Cardiac fibroblast (primary cell): ENCODE data around the gene DEFB129.

Source experiments
- DNase-seq, 2 donors: peaks; one replicate each; pipeline versions ENCODE4 v3.0.0 to v3.0.0-alpha.2; 2010; ENCODE audit warnings: low read depth in 2 of 2
- H3K4me3 ChIP-seq, 2 donors: replicated peaks in 1 of 2; 1 replicate in 1 of 2; 2 replicates in 1 of 2; pipeline ENCODE4 v1.5.1; 2011; ENCODE audit warnings: low read depth in 2 of 2, low read length in 2 of 2, mild to moderate bottlenecking in 2 of 2, moderate library complexity in 1 of 2
- CTCF ChIP-seq: IDR thresholded peaks from one replicate; pipeline ENCODE4 v1.5.1; 2011; ENCODE audit warnings: low read depth, mild to moderate bottlenecking, low read length, inconsistent platforms

Gene DEFB129

GRCh38 chr20:208942-209566 lies 18.0 kb upstream of the DEFB129 start:
- peak; percentile 76 for TF ChIP-seq CTCF
- no peak overlapping the region for H3K4me3 ChIP-seq
- DNase-seq: peak; percentile 83 to 84

DNA sequence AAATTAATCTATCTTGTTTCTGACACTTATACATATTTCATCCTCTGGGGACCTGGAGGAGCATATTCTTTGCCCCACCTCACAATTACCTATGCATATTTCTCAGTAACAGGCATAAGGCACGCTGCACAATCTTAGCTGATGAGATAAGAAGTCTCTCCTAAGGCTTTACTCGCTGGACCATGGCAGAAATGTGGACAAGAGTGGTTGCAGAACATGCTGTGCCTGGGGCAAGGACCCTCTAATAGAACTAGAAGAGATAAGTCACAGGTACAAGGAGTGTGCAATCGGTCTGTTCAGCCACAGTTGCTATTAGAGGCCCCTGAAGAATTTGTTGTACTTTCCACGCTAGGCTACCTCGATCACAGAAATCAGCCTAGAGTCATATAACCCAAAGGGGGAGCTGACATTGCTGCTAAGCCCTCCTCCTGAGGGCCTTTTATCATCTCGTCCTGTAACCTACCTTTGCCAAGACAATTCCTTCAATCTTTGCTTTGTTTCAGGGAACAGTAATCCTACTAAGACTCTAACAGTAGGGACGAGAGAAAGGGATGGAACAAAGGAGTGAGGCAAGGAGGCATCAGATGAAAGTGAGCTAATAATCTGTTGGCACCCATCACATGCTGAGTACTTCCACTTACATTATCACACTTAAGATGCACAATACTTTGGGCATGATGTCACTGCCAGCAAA lies 16.1 kb upstream of the DEFB129 start:
- no peak for TF ChIP-seq CTCF
- no peak overlapping the region for H3K4me3 ChIP-seq
- DNase-seq: no peak

DNA sequence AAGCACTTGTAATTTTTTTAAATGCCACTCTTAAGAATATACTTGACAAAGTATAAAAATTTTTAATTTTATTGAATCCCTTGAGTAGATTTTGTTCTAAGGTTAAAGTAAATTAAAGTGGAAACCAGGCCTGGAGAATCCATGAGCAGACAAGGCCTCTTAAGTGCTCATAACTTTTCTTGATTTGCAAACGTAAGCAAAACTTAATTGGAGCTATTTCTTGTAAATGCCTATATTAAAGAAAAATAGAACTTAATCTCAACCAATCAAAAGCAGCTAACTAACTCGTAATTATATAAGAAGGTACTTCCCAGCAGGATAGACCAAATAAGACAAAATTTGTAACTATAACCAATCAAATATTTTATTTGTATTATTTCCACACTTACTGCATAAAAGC lies 12.7 kb upstream of the DEFB129 start:
- H3K4me3 ChIP-seq: no peak overlapping the region
- no peak for DNase-seq
- no peak for TF ChIP-seq CTCF

- no peak for DNase-seq
- H3K4me3 ChIP-seq: no peak overlapping the region
- no peak for TF ChIP-seq CTCF
These were observed 11.3 kb upstream of the DEFB129 start for GRCh38 chr20:215796-216195.

DNA sequence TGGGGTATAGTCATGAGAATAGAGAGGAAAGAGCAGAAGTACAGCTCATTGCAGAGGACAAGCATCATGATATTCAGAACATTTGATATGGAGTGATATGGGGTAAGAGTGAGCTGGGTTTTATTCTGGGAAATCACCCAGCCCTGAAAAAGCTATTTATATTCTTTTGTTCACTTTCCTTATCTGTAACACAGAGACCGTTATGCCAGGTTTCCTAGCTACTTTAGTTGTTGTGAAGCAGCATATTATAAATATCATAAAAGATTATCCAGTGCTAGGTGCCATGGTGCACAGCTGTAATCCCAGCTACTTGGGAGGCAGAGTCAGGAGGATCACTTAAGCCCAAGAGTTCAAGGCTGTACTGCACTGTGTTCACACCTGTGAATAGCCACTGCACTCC lies 9.8 kb upstream of the DEFB129 start:
- no peak for TF ChIP-seq CTCF
- no peak overlapping the region for H3K4me3 ChIP-seq
- no peak for DNase-seq

DNA sequence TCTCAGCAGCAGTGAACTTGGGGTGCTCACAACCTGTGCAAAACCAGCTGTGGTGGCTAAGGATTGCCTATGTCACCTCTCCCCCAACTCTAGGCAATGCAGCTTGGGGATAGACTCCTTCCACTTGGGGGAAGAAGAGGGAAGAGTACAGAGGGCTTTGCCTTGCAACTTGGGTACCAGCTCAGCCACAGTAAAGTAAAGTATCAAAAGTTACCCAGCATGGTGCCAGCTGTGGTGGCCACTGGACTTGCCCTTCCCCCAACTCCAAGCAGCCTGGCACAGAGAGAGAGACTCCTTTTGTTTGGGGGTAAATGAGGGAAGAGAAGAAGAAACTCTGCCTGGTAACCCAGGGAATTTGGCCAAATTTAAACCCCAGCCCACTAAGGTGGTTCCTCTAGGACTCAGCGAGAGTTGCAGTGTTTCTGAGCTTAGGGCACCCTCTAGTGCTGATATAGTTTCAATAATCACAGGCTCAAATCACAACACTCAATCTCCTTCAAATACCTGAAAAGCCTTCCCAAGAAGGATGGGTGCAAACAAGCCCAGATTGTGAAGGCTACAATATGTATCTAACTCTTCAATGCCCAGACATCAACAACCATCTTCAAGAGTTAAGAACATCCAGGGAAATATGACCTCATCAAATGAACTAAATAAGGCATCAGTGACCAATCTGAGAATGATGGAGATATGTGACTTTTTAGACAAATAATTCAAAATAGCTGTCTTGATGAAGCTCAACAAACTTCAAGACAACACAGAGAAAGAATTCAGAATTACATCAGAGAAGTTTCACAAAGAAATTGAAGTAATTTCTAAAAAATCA lies 7.6 kb upstream of the DEFB129 start:
- H3K4me3 ChIP-seq: no peak overlapping the region
- DNase-seq: peak; percentile 19 to 28
- TF ChIP-seq CTCF: peak; percentile 23
